Measurements from ENCODE around the gene LOXL1.

Gene LOXL1

DNA sequence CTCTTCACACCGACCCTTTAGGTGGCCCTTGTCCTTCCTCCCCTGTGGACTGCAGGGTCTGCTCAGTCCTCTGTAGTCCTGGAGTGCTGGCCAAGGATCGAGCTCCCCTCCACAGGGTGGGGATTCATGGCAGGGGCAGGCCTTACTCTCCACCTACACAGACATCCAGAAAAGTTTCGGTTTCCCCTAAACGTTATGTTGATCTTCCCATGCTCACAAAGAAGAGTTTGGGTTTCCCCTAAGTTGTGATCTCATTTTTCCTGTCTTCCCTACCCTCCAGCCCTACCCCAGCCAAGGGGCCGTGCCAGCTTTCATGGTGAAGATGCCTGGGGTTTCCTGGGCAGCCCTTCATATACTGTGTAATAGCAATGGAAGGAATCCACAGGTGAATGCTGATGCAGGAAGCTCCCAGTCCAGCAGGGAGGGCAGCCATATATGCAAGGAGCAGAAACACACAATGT, 55.5 kb downstream of the LOXL1 start:
- no peak for DNase-seq

DNA sequence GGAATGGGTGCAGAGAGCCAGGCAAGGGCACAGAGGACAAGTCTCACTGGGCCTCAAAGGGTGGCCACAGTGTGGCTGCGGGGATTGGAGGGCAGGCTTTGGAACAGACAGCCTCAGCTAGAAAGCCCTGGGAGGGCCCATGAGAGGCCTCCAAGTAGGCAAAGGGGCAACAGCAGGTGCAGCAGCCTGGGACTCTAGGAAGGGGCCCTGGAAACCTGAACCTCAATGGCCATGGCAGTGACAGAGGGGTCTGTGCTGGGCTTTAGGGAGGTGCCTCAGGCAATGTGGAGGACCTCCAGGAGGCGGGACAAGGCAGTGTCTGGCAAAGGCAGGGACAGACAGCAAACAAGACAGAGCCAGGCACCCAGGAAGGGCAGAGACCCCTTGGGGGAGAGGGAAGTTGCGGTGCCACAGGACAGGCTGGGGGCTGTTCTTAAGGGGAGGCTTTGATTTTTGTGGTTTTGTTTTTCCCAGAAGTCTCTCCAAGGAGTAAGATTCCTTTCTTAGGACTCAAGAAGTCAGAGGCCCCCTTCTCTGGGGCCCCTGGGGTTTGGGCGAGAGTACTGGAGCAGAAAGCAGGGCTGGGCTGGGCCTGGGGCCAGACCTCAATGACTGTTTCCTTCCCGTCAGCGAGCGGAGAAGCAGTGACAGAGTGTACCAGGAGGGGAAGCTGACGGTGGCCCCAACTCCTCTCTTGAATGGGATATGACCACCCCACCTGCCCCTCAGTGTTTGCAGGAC, 56.1 kb downstream of the LOXL1 start:
- DNase-seq = no peak

DNA sequence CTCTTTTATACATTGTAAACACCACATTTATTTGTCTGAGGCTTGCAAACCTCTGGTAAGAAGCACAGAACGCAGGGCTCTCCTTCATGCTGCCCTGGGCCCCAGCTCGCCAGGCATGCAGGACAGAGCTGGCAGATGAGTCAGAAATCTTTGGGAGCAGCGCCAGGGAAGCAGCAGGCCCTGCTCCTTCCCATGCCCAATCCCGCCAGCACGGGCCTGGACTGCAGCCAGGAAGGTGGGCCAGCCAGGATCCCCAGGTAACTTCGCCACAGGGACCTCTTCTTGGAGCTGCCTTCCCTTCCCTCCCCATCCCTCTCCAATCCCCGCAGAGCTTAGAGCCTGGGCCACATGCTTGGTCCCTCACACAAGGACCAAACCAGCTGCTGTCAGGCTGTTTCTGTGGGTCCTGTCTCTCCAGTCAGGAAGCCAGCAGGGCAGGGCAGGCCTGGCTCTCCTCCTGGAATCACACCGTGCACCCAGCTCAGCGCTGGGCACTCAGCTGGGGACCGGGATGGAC, 57.0 kb downstream of the LOXL1 start:
- DNase-seq = peak; percentile 49

DNA sequence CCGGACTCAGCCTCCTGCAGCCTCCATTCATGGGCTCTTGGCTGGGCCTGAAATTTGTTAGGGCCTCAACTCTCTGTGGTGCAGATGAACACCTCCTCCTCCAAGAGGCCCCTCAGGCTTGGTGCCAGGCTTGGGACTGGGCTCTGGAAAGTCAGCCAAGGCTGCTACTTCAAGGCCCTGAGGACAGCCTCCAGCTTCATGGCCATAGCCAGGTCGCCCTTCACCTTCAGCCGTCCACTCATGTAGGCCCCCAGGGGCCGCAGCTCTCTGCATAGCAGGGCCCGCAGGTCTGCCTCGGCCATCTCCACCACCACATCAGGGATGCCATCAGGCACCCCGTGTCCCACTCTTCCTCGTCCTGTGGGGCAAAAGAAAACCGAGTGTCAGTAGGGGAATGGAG, 57.5 kb downstream of the LOXL1 start:
- DNase-seq = no peak

DNA sequence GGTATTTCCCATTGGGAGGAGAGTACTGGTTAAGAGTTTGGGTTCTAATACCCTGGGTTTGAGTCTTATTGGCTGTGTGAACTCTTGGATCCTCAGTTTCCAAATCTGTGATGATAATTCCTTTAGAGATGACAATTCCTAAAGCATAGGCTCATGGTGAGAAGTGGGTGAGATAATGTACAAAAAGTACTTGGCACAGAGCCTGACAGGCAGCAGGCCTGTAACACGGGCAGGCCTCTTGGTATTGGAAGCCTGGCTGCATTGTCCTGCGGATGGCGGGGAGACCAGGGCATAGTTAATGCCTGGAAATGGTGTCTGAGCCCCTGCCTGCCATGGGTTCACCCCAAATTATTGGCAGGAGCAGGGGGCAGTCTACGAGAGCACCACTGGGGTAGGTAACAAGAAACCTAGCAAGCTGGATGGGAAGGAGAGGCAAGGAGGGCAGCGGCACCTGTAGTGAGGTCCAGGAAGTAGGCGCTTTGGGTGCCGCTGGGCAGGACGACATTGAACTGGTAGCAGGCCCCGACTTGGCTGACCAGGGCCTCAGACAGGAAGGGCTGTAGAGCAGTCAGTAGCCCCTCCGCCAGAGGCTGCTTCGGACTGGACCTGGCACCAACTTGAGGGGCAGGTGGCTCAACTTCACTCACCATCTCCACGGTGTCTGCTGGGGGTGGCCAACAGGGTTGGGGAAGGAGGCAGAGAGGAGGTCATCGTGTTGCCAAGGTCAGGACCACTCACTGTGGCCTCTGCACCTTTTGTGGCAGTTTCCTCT, 58.1 kb downstream of the LOXL1 start:
- DNase-seq = no peak

DNA sequence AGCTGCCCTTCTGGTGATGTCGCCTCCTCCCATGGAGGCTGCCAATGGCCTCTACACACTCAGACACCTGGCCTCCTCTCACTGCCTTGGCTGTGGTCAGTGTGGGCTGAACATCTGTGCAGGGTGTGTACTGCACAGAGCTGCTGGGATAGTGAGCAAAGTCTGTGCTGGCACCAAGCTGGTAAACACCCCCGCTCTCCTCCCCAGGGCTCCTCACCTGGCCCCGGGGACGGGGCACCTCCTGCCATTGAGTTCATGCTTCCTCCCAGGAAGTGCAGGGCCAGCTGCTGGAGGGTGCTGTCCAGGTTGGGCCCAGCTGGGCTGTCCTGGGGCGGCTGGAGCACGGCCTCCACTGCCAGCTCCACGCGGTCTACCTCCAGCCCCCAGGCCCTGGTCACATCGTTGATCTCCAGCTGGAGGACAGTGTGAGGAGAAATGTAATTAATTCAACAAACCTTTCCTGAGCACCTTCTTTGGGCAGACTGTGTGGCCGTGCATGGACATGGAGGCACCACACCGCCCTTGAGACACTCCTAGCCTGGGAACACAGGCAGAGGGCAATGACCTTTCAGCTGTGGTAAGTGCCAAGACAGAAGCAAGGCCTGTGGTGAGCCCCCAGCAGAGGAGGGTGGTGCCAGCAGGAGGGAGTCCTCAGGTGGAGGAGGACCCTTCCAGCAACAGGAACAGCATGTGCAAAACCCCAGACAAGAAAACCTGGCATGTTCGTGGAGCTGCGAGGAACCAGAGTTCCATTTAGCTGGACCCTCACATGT, 59.0 kb downstream of the LOXL1 start:
- DNase-seq = no peak

DNA sequence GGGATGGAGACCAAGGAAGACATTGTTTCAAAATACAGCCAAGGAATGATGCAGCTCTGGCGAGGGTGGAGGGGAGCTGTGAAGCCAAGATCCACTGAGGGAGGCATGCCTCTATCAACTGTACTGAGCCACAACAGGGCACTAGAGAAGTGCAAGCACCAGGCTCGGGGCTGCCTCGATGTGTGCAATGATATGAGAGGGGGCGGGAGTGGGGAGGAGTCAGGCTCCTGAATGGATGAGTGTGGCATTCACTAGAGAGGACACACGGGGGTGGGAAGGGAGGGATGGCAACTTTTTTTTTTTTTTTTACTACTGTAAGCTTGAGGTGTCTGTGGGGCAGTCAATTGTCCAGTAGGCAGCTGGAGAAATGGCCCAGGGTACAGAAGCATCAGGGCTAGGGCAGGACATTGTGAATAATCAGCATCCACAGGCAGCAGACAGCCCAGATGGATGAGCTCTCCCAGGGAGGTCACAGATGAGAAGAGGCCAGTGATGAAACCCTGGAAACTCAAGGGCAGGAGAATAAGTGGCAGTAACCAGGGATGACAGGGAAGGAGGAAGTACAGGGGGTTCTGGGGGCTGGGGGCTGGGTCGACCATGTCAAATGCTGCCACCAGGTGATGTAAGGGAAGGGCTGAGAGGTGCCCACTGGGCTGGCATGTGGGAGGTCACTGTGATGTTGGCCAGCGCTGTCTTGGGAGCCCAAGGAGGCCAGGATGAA, 60.0 kb downstream of the LOXL1 start:
- DNase-seq = no peak

DNA sequence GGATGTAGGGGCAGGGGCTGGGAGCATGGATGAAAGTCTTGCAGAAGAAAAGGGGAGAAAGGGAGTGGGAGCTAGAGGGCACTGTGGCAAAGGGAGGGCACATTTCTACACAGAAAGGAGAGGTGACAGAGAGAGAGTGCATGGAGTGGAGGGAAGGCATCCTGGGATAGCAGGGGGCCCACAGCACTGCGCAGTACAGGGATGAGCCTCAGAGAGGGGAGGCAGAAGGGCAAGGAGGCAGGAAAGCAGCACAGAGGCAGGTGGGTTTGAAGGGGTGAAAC, 60.5 kb downstream of the LOXL1 start:
- DNase-seq = no peak

DNA sequence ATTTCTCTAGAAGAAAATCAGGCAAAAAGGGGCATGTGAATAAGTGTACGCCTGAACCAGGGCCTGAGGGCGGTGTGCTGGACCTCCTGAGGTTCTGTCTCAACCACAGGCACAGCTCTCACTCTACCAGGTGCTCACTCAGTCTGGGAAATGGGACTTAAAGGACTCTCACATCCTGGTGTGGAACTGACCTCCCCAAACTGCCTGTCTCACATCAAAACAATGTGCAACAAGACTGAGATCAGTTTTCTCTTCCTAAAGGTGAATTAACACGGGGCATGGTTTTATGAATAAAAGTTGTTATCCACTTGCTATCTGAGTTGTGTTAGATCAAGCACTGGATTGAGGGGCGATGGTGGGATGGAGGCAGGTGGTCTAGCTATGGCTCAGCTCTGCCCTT, 61.0 kb downstream of the LOXL1 start:
- no peak for DNase-seq

DNA sequence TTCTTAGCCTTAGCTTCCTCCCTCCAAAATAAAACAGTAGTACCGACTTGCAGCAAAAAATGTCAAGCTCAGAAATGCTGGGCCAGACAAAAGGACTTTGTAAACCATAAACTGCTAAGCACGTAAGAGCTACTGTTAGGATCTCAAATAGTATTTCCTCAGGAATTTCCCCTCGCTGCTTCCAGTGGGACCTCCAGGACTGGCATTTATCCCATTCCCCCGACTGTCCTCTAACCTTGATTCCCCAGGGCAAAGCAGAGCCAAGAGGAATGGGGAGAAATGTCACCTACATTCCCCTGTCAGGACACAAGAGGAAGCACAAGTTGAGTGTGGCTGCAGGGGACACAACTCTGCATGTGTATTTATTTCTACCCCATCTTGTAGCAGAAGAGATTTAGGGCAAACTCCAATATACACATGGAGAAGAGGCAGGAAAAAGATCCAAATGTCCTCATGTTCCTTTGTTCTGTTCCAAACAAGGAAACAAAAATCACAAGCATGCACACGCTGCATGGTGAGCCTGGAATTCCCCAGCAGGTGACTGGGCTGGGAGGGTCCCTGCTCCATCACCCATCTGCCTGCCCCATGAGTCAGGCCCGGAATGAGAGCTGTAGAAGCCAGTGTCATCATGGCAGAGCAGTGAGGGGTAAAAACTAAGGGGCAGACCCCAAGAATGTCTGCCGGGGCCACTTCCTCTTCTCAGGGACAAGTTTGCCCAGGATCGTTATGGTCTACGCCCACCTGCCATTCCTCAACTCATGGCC, 61.6 kb downstream of the LOXL1 start:
- no peak for DNase-seq

DNA sequence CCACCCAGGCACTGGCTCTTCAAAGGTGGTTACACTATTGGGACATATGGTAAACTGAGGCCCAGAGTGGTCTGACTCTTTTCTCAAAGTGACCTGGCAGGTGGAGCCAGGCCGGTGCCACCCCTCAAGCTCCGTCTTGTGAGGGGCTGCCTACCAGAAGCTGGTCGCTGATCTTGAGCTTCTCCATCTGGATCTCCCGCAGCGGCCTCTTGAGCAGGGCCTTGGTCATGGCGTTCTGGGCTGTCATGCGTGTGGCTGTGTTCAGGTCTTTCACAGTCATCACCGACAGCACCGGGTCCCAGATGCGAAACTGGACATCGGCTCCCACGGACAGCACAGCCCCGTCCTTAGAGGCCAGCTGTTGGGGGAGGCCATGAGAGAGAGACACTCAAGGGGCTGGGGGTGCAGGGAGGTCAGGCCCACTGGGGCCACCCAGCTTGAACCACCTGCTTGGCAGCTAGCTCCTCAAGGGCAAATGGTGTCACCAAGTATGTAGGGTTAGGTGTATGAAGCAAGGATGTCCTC, 62.2 kb downstream of the LOXL1 start:
- no peak for DNase-seq

DNA sequence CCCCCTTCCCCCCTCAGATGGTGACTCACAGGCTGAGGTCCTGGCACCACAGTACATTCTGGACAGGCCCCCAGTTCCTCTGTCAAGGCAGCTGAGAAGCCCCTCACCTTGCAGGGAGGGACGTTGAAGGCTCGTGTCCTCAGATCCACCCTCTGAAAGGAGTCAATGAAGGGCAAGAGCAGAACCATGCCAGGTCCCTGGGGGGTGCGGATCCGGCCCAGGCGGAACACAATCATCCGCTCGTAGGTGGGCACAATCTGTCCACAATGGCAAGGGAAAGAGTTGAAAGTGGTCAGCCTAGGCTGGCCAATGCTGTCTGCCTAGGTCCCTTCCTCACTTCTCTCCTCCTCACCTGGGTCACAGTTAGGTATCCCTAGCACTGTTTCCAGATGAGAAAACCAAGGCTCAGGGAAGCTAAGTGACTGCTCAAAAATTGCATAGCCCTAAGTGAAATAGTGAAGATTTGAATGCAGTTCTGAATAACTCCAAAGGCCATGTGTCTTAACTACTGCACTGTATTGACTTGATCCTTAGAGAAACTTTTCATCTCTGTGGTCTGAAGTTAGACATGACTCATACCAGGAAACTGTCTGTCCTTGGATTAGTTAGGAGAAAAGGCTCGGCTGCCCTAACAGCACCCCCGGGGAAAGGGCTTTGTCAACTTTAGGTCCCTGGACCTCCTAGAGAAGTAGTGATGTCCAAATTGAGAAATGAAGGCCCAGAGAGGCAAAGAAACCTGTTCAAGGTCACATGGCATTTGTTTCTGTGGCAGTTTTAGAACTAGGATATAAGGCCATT, 62.9 kb downstream of the LOXL1 start:
- no peak for DNase-seq

DNA sequence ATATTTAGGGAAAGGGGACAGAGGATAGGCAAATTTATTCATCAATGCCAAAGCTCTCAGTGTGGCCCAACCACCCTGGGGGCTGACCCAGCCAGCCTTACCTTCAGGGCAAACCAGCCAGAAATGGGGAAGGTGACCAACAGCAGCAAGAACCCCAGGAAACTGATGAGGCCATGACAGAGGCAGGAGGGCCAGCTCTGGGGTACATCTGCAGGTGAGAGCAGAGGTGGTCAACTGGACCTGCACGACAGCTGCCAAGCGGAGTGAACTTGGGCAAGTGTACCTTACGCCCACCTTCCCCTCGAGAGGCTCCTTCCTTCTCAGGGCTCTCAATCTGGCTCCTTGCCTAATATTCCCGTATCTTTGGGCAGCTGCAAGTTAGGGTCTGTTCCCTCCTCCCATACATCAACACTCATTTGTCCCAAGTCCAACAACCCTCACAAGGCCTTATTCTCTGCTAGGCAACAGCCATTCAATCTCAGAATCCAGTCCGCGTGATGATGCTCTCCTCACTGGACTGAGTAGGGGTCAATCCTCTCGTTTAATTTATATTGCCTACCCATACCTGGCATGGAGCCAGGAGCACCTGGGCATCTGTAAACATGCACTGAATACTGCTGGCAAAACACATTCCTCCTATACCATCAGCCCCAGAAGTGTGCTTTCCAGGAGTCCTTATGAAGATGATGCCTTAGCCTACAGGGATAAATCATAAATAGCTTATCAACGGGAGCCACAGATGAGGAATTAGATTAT, 64.2 kb downstream of the LOXL1 start:
- peak; percentile 72 for DNase-seq

DNA sequence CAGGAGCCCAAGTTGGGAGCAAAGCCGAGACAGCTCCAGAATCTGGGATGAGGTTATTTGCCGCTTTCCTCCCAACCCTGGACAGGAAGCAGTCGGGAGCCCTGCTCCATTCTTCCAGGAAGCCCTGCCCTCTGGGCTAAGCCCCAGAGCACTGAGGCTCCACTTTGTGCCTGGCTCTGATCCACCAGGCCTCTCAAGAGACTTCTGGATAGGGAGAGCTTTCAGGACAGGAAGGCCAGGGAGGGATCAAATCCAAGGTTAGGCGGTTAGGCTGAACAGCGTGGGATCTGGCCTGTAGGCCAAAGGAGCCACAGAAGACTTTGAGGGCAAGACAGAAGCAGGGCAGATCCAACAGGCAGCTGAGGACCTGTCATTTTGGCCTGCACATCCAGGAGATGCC, 65.0 kb downstream of the LOXL1 start:
- no peak for DNase-seq

DNA sequence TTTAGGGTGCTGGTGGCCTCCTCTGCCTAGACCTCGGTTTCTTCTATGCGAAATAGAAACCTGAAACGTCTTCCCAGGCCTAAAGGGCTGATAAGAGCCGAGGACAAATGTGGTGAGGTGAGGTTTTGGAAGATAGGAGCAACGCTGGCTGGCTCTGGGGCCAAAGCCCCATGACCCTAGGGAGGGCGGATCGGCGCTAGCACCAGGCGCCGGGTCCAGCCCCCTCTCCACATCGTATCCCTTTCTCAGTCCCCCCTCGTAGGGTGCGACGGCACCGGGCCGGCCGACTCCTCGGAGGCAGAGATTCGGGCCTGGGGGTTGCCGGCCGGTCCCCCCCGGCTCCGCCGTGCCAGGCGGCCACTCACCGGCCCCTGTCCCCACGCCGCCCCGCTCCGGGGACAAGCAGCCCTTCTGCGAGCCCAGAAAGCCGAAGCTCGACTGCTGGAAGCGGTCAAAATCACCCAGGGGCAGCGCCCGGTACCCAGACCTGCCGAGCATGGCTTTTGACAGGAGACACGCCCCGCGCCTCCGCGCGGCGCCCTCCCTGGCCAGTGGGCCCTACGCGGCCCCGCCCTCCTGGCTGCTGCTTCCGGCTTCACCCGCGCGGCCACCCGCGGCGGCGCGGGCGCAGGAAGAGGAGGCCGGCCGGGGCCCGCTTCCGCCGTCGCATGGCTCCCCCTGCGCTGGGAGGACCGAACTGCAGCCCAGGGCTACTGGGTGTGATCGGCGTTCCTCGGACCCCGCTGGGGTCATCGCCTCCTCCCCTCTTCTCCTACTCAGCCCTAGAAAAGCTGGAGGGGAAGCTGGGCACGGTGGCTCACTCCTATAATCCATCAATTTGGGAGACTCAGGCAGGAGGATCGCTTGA, 65.7 kb downstream of the LOXL1 start, which contains the start of gene STOML1:
TSS of gene STOML1 (minus strand) at position 570 of the 868 bp plus-strand sequence. CDS start at position 498, 72 bp downstream.
- DNase-seq = peak; percentile 95

DNA sequence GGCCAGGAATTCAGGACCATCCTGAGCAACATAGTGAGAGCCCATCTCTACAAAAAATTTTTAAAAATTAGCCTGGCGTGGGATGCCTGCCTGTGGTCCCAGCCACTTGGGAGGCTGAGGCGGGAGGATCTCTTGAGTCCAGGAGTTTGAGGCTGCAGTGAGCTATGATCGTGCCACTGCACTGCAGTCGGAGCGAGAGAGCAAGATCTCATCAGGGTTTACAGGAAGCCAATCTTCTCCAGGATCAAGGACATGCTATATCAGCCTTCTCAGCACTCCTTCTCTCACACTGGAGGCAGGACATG, 66.3 kb downstream of the LOXL1 start:
- no peak for DNase-seq

DNA sequence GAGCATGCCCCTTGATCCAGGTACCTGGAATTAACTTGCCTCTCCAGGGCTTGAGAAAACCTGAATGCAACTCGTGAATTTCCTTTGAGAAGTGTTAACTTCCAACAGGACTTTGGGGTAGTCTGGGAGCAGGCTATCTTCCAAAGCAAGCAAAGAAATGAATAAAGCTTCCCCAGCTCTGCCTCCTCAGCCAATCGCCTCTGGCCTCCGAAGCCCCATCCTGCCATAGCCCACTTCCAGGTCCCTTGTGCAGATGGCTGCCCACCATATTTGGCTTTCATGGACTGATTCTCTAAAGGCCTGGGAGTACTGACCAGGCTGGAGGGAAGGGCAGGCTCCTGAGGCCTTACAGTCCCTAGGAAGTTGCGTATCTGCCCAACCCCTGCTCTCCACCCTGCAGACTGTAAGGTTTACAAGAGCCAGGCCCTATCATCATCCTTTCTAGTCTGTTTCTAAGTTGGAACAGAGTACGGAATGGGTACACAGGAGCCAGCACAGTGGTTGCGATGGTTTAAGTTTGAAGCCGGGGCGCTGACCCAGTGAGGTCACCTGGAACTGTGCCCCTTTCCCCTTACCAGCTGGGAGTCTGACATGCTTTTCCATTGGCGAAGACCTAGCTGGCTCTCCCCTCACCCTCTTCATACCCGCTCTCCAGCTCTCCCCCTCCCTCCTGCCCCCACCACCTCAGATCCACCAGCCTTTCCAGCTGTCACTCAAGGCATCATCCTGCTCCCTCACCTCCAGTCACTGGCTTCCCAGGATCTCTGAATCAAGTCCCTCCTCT, 67.1 kb downstream of the LOXL1 start:
- DNase-seq = no peak

DNA sequence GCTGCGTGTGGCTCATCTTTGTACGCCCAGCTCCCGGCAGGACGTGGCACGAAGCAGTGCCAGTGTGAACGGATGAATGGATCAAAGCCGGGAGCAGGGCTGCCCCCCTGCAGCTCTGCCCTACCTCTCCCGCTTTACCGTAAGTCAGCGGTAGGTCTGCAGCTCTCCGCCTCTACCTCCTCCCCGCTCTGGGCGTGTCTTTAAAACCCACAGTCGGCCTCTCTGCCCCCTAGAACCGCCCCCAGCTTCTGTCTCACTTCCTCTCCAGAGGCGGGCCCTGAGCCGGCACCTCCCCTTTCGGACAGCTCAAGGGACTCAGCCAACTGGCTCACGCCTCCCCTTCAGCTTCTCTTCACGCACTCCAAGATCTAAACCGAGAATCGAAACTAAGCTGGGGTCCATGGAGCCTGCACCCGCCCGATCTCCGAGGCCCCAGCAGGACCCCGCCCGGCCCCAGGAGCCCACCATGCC, 68.2 kb downstream of the LOXL1 start, which contains the start of gene PML:
TSS of gene PML (plus strand) at position 304 of the 471 bp plus-strand sequence. CDS start at position 401, 97 bp downstream.
- DNase-seq = peak; percentile 93

All from COR-L47 (cell line).